Glutamatergic neuron (in vitro differentiated cells): ENCODE measurements around the gene PPP2R2B. TPM values are rescaled to one million over a fixed set of nuclear protein-coding genes. Genes with fewer than 3 reads are reported as not detected.

Experiments used
- DNase-seq: peaks from one replicate; pipeline ENCODE4 v3.0.0; 2022
- H3K27ac Mint-ChIP-seq: one replicate; pipeline ENCODE4 v1.8.0; 2020; ENCODE audit warnings: mild to moderate bottlenecking, mixed read lengths, inconsistent platforms; ENCODE audit not compliant: unreplicated experiment
- H3K27me3 Mint-ChIP-seq: one replicate; pipeline ENCODE4 v1.8.0; 2020; ENCODE audit warnings: mild to moderate bottlenecking, moderate library complexity, mixed read lengths, inconsistent platforms; ENCODE audit not compliant: unreplicated experiment
- H3K36me3 Mint-ChIP-seq: one replicate; pipeline ENCODE4 v1.8.0; 2020; ENCODE audit warnings: mild to moderate bottlenecking, mixed read lengths, inconsistent platforms; ENCODE audit not compliant: unreplicated experiment
- H3K4me1 Mint-ChIP-seq: one replicate; pipeline ENCODE4 v1.8.0; 2020; ENCODE audit warnings: mild to moderate bottlenecking, low read depth, mixed read lengths, inconsistent platforms; ENCODE audit not compliant: unreplicated experiment
- H3K4me3 Mint-ChIP-seq: one replicate; pipeline ENCODE4 v1.8.0; 2020; ENCODE audit warnings: mild to moderate bottlenecking, mixed read lengths, inconsistent platforms; ENCODE audit not compliant: unreplicated experiment
- H3K9me3 Mint-ChIP-seq: one replicate; pipeline ENCODE4 v1.8.0; 2020; ENCODE audit warnings: mild to moderate bottlenecking, moderate library complexity, mixed read lengths, inconsistent platforms; ENCODE audit not compliant: unreplicated experiment
- total RNA-seq: library from RNA; stranded (reverse); fragmentation: NEBNext Ultra II Directional; extraction: Animal tissue kit (Norgen Biotek cat#: 25700); gene quantifications from one replicate; pipeline ENCODE4 v1.2.1, GENCODE V29; 2021; ENCODE audit not compliant: unreplicated experiment
- TF ChIP-seq, protein P1 (sequence below): fragments of 200-600 bp; sonication (generic); IDR thresholded peaks from one replicate; pipeline ENCODE4 v1.5.0; 2021; ENCODE audit not compliant: partially characterized antibody, unreplicated experiment

PPP2R2B gene
- total RNA-seq, 1 donor from 2014 or later, result 11.4 TPM

DNA sequence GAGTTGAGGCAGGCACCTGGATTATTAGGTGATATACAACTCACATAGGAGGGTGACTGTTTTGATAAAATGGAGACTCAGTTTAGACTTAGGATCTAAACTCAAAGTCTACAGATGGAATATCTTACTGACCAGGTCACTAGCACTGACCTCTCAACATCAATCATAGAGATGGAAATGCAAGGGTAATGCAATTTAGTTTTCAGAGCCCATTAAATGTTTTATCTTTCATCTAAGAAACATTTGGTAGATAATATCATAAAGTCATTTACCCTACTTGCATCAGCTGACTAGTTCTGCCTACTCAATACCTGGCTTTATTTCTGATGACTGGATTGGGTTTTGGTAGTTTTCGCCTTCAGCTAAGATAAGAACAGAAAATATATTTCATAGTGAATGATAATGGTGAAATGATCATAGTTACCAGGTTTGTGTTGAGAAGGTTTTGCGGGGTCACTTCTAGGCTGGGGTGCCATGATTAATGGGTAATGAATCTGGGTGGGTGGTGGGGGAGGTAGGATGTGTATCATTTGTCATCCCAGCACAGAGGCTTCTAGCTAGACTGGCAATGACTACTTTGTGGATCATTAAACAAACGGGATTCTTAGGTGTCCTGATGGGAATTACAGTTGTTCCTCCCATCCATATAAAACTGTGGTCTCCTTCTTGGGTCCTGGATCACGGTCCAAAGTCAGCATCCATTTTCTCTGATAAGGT lies 173.4 kb downstream of the PPP2R2B start:
- no peak overlapping the region for H3K4me3 Mint-ChIP-seq
- H3K4me1 Mint-ChIP-seq, result peaks cover under 1% of the 10 kb centered on the region
- H3K9me3 Mint-ChIP-seq, result no peaks in the 10 kb centered on the region
- DNase-seq, result no peak
- no peaks in the 10 kb centered on the region for H3K36me3 Mint-ChIP-seq
- TF ChIP-seq, protein P1, sequence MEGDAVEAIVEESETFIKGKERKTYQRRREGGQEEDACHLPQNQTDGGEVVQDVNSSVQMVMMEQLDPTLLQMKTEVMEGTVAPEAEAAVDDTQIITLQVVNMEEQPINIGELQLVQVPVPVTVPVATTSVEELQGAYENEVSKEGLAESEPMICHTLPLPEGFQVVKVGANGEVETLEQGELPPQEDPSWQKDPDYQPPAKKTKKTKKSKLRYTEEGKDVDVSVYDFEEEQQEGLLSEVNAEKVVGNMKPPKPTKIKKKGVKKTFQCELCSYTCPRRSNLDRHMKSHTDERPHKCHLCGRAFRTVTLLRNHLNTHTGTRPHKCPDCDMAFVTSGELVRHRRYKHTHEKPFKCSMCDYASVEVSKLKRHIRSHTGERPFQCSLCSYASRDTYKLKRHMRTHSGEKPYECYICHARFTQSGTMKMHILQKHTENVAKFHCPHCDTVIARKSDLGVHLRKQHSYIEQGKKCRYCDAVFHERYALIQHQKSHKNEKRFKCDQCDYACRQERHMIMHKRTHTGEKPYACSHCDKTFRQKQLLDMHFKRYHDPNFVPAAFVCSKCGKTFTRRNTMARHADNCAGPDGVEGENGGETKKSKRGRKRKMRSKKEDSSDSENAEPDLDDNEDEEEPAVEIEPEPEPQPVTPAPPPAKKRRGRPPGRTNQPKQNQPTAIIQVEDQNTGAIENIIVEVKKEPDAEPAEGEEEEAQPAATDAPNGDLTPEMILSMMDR, result no peak
- no peak overlapping the region for H3K27ac Mint-ChIP-seq
- no peaks in the 10 kb centered on the region for H3K27me3 Mint-ChIP-seq

DNA sequence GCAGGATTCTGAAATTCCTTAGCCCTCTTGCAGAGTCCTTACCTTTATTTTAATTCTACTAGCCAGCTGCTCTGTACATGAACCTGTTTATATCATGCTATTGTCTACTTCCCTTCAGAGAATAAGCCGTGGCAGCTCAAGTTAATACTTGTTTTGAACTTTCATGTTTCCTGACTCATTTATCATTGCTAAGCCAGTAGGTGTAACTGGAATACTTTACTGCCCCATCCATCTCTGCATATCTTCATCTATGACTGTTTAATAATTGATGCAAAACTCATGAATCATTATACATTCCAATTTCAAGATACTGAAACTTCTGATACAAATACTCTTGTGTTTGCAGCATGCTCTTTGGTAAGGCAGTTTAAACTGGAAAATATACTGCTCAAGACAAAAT lies 174.7 kb downstream of the PPP2R2B start:
- peaks cover 8% of the 10 kb centered on the region for H3K4me1 Mint-ChIP-seq
- TF ChIP-seq, protein P1, result no peak
- no peak overlapping the region for H3K27ac Mint-ChIP-seq
- no peak overlapping the region for H3K4me3 Mint-ChIP-seq
- H3K27me3 Mint-ChIP-seq, result no peaks in the 10 kb centered on the region
- DNase-seq, result no peak
- no peaks in the 10 kb centered on the region for H3K9me3 Mint-ChIP-seq
- H3K36me3 Mint-ChIP-seq, result no peaks in the 10 kb centered on the region

DNA sequence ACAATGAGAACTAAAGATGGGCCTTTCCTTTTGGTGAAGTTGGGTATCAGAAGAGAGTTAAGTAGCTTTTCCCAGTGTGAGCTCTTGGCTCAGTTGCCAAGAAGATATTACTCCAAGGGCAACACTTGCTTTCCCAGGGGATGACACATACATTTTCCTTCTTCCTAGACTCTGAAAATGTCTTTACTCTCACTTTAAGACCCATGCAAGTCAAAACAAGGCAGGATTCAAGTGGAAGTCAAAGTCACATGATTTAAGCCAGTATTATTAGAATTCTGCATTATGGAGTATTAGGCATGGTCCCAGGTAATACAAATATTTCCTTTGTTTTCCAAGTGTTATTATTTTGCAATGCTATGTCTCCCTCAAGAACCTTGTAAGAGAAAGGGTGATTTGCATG lies 175.1 kb downstream of the PPP2R2B start:
- no peak for DNase-seq
- Mint-ChIP-seq H3K9me3 (no peaks in the 10 kb centered on the region), H3K4me3 (no peak overlapping the region), H3K27me3 (no peaks in the 10 kb centered on the region), H3K4me1 (peaks cover 10% of the 10 kb centered on the region), H3K36me3 (no peaks in the 10 kb centered on the region), H3K27ac (no peak overlapping the region)
- TF ChIP-seq, protein P1, result no peak

DNA sequence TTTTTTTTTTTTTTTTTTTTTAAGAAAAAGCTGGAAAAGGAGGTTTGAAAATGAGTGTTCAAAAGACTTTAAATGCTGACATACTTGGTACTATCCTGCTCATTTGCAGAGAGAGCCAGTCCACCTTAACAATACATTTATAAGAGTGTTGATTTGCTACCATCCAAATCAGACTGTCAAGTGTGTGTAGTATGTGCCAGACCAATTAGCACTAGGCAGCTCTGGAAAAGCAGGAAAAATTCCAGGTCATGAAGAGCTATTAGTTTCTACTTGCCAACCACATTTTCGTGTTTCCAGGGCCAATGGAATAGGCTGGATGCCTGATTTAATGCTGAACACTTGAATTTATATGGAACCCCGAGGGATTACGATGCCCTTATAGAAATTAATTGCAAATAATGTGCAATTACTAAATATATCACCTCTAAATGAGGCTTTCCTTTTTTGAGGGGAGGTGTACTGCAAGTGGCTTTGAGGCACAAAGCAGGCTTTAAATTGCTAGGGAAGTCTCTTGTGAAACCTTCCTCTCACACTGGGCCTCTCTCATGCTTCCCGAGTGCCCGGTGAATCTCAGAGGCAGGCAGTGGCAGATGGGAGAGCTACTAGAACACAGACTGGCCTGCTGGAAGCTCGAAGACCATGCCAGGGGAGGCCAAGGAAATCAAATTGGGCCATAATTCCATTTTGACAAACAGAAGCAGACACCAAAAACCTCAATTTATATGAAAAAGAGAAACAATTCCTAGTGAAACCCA lies 178.7 kb downstream of the PPP2R2B start:
- no peaks in the 10 kb centered on the region for H3K9me3 Mint-ChIP-seq
- no peak overlapping the region for H3K4me3 Mint-ChIP-seq
- TF ChIP-seq, protein P1, result no peak
- no peaks in the 10 kb centered on the region for H3K27me3 Mint-ChIP-seq
- peak overlapping the region; percentile 39 for H3K27ac Mint-ChIP-seq
- DNase-seq, result peak; percentile 34
- peaks cover 10% of the 10 kb centered on the region for H3K4me1 Mint-ChIP-seq
- H3K36me3 Mint-ChIP-seq, result no peaks in the 10 kb centered on the region

DNA sequence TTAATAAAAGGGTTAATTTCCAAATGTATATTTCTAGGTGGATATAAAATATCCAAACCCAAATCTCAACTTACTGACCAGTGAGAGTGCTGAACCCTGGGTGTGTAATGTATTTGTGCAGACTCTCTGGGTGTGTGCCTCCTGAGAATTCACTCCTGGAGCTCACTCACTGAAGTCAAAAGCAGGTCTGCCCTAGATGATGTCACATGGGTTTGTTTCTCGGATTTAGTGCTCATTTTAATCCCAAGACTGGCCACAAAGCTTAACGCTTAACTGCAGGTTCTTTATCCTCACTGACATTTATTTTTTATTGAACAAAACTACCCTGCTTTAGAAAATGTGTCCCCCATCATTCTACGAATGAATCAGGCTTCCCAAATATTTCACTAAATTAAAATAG lies 179.4 kb downstream of the PPP2R2B start:
- H3K4me1 Mint-ChIP-seq, result peaks cover 10% of the 10 kb centered on the region
- DNase-seq, result no peak

More for the DNA sequence above, 179.4 kb downstream of the PPP2R2B start:
- no peaks in the 10 kb centered on the region for H3K9me3 Mint-ChIP-seq
- H3K27ac Mint-ChIP-seq, result no peak overlapping the region
- no peak overlapping the region for H3K4me3 Mint-ChIP-seq
- H3K27me3 Mint-ChIP-seq, result no peaks in the 10 kb centered on the region
- TF ChIP-seq, protein P1, result no peak
- no peaks in the 10 kb centered on the region for H3K36me3 Mint-ChIP-seq
